Middle frontal gyrus (tissue), 1 donor: Measurements from ENCODE around the gene CNTN4.

ENCODE experiments used
- DNase-seq: peaks from one replicate; pipeline ENCODE4 v3.0.0-alpha.2; 2015; ENCODE audit warnings: low spot score; ENCODE audit errors: extremely low spot score

Gene CNTN4

GRCh38 chr3:2390926-2391532, 292.4 kb downstream of the CNTN4 start:
- no peak for DNase-seq

GRCh38 chr3:2391896-2392295, 293.2 kb downstream of the CNTN4 start:
- no peak for DNase-seq

- DNase-seq, result no peak
Observed at GRCh38 chr3:2392981-2393380, 294.3 kb downstream of the CNTN4 start.

- DNase-seq, result no peak
Observed at GRCh38 chr3:2415083-2415482, 316.4 kb downstream of the CNTN4 start.

- no peak for DNase-seq
Observed at GRCh38 chr3:2420919-2421318, 322.3 kb downstream of the CNTN4 start.

GRCh38 chr3:2423143-2423542, 324.5 kb downstream of the CNTN4 start:
- no peak for DNase-seq

- no peak for DNase-seq
Observed at GRCh38 chr3:2441558-2441957, 342.9 kb downstream of the CNTN4 start.

GRCh38 chr3:2446146-2446545, 347.5 kb downstream of the CNTN4 start:
- no peak for DNase-seq

GRCh38 chr3:2452249-2452648, 353.6 kb downstream of the CNTN4 start:
- no peak for DNase-seq

GRCh38 chr3:2454865-2455264, 356.2 kb downstream of the CNTN4 start:
- DNase-seq, result no peak

- no peak for DNase-seq
Observed at GRCh38 chr3:2456788-2457187, 358.1 kb downstream of the CNTN4 start.

GRCh38 chr3:2458816-2459215, 360.1 kb downstream of the CNTN4 start:
- DNase-seq, result no peak

- no peak for DNase-seq
Observed at GRCh38 chr3:2465842-2466241, 367.2 kb downstream of the CNTN4 start.

GRCh38 chr3:2468816-2469215, 370.1 kb downstream of the CNTN4 start:
- DNase-seq, result no peak

GRCh38 chr3:2476996-2477395, 378.3 kb downstream of the CNTN4 start:
- DNase-seq, result no peak

GRCh38 chr3:2477620-2478019, 379.0 kb downstream of the CNTN4 start:
- no peak for DNase-seq

GRCh38 chr3:2484162-2485026, 385.7 kb downstream of the CNTN4 start:
- DNase-seq, result no peak

- DNase-seq, result no peak
Observed at GRCh38 chr3:2485027-2485375, 386.3 kb downstream of the CNTN4 start.

GRCh38 chr3:2495746-2496145, 397.1 kb downstream of the CNTN4 start:
- DNase-seq, result no peak

- DNase-seq, result no peak
Observed at GRCh38 chr3:2504912-2505311, 406.2 kb downstream of the CNTN4 start.

- DNase-seq, result no peak
Observed at GRCh38 chr3:2506776-2507175, 408.1 kb downstream of the CNTN4 start.

- no peak for DNase-seq
Observed at GRCh38 chr3:2510591-2511145, 412.0 kb downstream of the CNTN4 start.

- DNase-seq, result no peak
Observed at GRCh38 chr3:2511356-2511755, 412.7 kb downstream of the CNTN4 start.
